Fibroblast of skin of abdomen (primary cell): Measurements from ENCODE around the gene PRMT3.
"Not testable (repeated sequence)": the region's sequence is repeated elsewhere in the genome, so short reads cannot be mapped to it uniquely, and the experiment has no call there.

Source experiments
- DNase-seq: peaks from one replicate; pipeline ENCODE4 v3.0.0-alpha.2; 2013

Gene PRMT3

GRCh38 chr11:20518323-20518834 is 130.9 kb downstream of the PRMT3 start:
- no peak for DNase-seq

- DNase-seq, result no peak
These were observed 135.0 kb downstream of the PRMT3 start for GRCh38 chr11:20522536-20522935.

GRCh38 chr11:20529757-20530156 is 142.2 kb downstream of the PRMT3 start:
- no peak for DNase-seq

- DNase-seq, result no peak
These were observed 143.6 kb downstream of the PRMT3 start for GRCh38 chr11:20530942-20531703.

- DNase-seq, result no peak
These were observed 147.9 kb downstream of the PRMT3 start for GRCh38 chr11:20535271-20535881.

- no peak for DNase-seq
These were observed 148.8 kb downstream of the PRMT3 start for GRCh38 chr11:20536365-20536764.

GRCh38 chr11:20536784-20537183 is 149.3 kb downstream of the PRMT3 start:
- no peak for DNase-seq

GRCh38 chr11:20541503-20541902 is 154.0 kb downstream of the PRMT3 start:
- no peak for DNase-seq

- no peak for DNase-seq
These were observed 157.2 kb downstream of the PRMT3 start for GRCh38 chr11:20544603-20545237.

GRCh38 chr11:20547411-20547810 is 159.9 kb downstream of the PRMT3 start:
- DNase-seq, result no peak

GRCh38 chr11:20551096-20551495 is 163.6 kb downstream of the PRMT3 start:
- no peak for DNase-seq

- DNase-seq, result no peak
These were observed 168.3 kb downstream of the PRMT3 start for GRCh38 chr11:20555783-20556182.

GRCh38 chr11:20556396-20556795 is 168.9 kb downstream of the PRMT3 start:
- DNase-seq, result not testable (repeated sequence)

GRCh38 chr11:20558741-20559140 is 171.2 kb downstream of the PRMT3 start:
- no peak for DNase-seq
